RWPE2 (cell line): ENCODE measurements around the gene PPFIA4.

Source experiments
- ATAC-seq: fragments of 200-7000 bp; cut with Tn5 transposase; 3 replicates; pipeline ENCODE4 v1.9.1; 2021; ENCODE audit warnings: low read depth
- DNase-seq: peaks from one replicate; pipeline ENCODE4 v3.0.0-alpha.2; 2020; ENCODE audit warnings: low spot score
- H3K27ac ChIP-seq: fragments of 450-650 bp; 2 replicates; pipeline ENCODE4 v1.5.1; 2017; ENCODE audit warnings: mild to moderate bottlenecking; ENCODE audit not compliant: poor library complexity, severe bottlenecking
- H3K27me3 ChIP-seq: fragments of 250-450 bp; sonication (Bioruptor Pico); 2 replicates; pipeline ENCODE4 v1.5.1; 2021; ENCODE audit warnings: mild to moderate bottlenecking, moderate library complexity; ENCODE audit not compliant: insufficient read depth, poor library complexity, severe bottlenecking
- H3K36me3 ChIP-seq: fragments of 250-450 bp; sonication (Bioruptor Pico); 2 replicates; pipeline ENCODE4 v1.5.1; 2020; ENCODE audit warnings: low read depth, mild to moderate bottlenecking, moderate library complexity
- H3K4me1 ChIP-seq: fragments of 250-450 bp; sonication (Bioruptor Pico); 2 replicates; pipeline ENCODE4 v1.5.1; 2021; ENCODE audit warnings: mild to moderate bottlenecking, moderate library complexity; ENCODE audit not compliant: insufficient read depth, poor library complexity, severe bottlenecking
- H3K4me3 ChIP-seq: fragments of 250-450 bp; sonication (Bioruptor Pico); 2 replicates; pipeline ENCODE4 v1.5.1; 2021; ENCODE audit warnings: mild to moderate bottlenecking, moderate library complexity; ENCODE audit not compliant: severe bottlenecking
- H3K9me3 ChIP-seq: fragments of 250-450 bp; sonication (Bioruptor Pico); 2 replicates; pipeline ENCODE4 v1.5.1; 2021; ENCODE audit warnings: mild to moderate bottlenecking, moderate library complexity; ENCODE audit not compliant: severe bottlenecking
- CTCF ChIP-seq: fragments of 450-650 bp; IDR thresholded peaks from one replicate; pipeline ENCODE4 v1.5.1; 2017; ENCODE audit warnings: mild to moderate bottlenecking, moderate library complexity; ENCODE audit not compliant: poor library complexity, severe bottlenecking

Gene PPFIA4

DNA sequence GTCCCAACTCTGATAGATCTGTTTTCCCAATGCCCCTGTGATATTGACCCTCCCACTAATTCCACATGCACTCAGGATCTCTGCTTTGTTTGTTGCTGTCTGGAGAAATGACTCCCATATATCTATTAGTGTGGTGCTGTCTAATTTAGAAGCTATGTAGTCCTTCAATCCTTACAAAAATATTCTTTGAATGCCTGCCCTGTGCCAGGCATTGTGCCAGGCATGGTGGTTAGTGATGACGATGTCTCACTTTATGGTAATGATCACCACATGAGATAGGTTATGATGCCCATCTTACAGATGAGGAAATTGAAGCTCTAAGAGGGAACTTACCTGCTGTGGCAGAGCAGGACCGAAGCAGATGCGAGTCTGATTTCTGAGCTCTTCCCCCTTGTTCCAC lies 46.6 kb downstream of the PPFIA4 start:
- no peaks in the 10 kb centered on the region for H3K4me1 ChIP-seq
- H3K4me3 ChIP-seq = no peak overlapping the region
- DNase-seq (no peak), ATAC-seq (no peak)
- no peak for TF ChIP-seq CTCF
- H3K36me3 ChIP-seq = no peaks in the 10 kb centered on the region
- no peak overlapping the region for H3K27ac ChIP-seq
- no peaks in the 10 kb centered on the region for H3K9me3 ChIP-seq
- no peaks in the 10 kb centered on the region for H3K27me3 ChIP-seq

DNA sequence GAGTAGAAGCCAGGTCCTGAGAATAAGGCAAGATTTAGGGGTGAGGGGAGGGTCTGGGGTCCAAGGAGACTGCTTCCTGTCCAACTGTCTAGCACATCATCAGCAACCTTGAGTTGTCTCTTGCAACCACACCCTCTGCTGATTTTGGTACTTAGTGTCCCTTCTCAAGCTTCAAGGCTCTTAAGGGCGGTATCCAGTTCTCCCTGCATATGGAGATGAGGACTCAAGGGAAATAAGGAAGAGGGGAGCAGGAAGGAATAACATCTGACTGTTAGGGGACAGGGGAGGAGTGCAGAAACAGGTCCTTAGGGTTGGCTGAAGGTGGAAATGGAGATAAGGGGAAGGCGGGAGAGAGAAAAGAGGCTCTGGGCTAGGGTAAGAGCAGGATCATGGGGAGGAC lies 47.2 kb downstream of the PPFIA4 start:
- Histone ChIP-seq H3K27ac (no peak overlapping the region), H3K4me1 (no peaks in the 10 kb centered on the region), H3K9me3 (no peaks in the 10 kb centered on the region), H3K36me3 (no peaks in the 10 kb centered on the region), H3K27me3 (no peaks in the 10 kb centered on the region), H3K4me3 (no peak overlapping the region)
- no peak for TF ChIP-seq CTCF
- DNase-seq = no peak
- no peak for ATAC-seq

GRCh38 chr1:203074610-203075009 lies 48.3 kb downstream of the PPFIA4 start:
- H3K4me1 ChIP-seq = no peaks in the 10 kb centered on the region
- no peak for TF ChIP-seq CTCF
- no peak overlapping the region for H3K27ac ChIP-seq
- ATAC-seq = no peak
- no peaks in the 10 kb centered on the region for H3K36me3 ChIP-seq
- no peak for DNase-seq
- no peak overlapping the region for H3K4me3 ChIP-seq
- no peaks in the 10 kb centered on the region for H3K27me3 ChIP-seq
- no peaks in the 10 kb centered on the region for H3K9me3 ChIP-seq

GRCh38 chr1:203075236-203076030 lies 49.1 kb downstream of the PPFIA4 start:
- DNase-seq (no peak), ATAC-seq (no peak)
- Histone ChIP-seq H3K4me1 (no peaks in the 10 kb centered on the region), H3K27me3 (no peaks in the 10 kb centered on the region), H3K27ac (no peak overlapping the region), H3K4me3 (no peak overlapping the region), H3K9me3 (no peaks in the 10 kb centered on the region), H3K36me3 (no peaks in the 10 kb centered on the region)
- TF ChIP-seq CTCF = no peak

- Histone ChIP-seq H3K27ac (no peak overlapping the region), H3K4me1 (no peaks in the 10 kb centered on the region), H3K27me3 (no peaks in the 10 kb centered on the region), H3K36me3 (no peaks in the 10 kb centered on the region), H3K9me3 (no peaks in the 10 kb centered on the region), H3K4me3 (no peak overlapping the region)
- no peak for TF ChIP-seq CTCF
- no peak for ATAC-seq
- no peak for DNase-seq
Measured at GRCh38 chr1:203076031-203076511, 49.8 kb downstream of the PPFIA4 start.
